Activated naive CD8-positive, alpha-beta T cell treated with anti-CD3 and anti-CD28 coated beads, Interleukin-2, amount 10 ng/mL, durations not matched to agents 7 days and 5 days (primary cell): ENCODE results near the gene TMEM203. TPM values are rescaled to one million over a fixed set of nuclear protein-coding genes. Genes with fewer than 3 reads are reported as not detected.
"Not testable (repeated sequence)": the region's sequence is repeated elsewhere in the genome, so short reads cannot be mapped to it uniquely, and the experiment has no call there.

ENCODE experiments used
- ATAC-seq: fragments of 150-1000 bp; cut with Tn5 transposase; one replicate; pipeline ENCODE4 v1.10.0; 2021; ENCODE audit warnings: low read depth, moderate library complexity
- POLR2A ChIA-PET: fragments of 350-600 bp; sonication (Branson Sonifier 250); formaldehyde crosslinking; loops from one replicate; lab custom pipeline; 2021; ENCODE audit warnings: antibody characterized with exemption; lab: Charles Lee
- DNase-seq: peaks from one replicate; pipeline ENCODE4 v3.0.0; 2021
- H3K27ac Mint-ChIP-seq: one replicate; pipeline ENCODE4 v1.8.0; 2022; ENCODE audit warnings: mild to moderate bottlenecking, mixed read lengths
- H3K27me3 Mint-ChIP-seq: one replicate; pipeline ENCODE4 v1.8.0; 2022; ENCODE audit warnings: mild to moderate bottlenecking, moderate library complexity, mixed read lengths
- H3K36me3 Mint-ChIP-seq: one replicate; pipeline ENCODE4 v1.8.0; 2021; ENCODE audit warnings: mild to moderate bottlenecking, mixed read lengths
- H3K4me1 Mint-ChIP-seq: one replicate; pipeline ENCODE4 v1.8.0; 2021; ENCODE audit warnings: mixed read lengths
- H3K4me3 Mint-ChIP-seq: one replicate; pipeline ENCODE4 v1.8.0; 2022; ENCODE audit warnings: mild to moderate bottlenecking, moderate library complexity, mixed read lengths
- H3K9me3 Mint-ChIP-seq: one replicate; pipeline ENCODE4 v1.8.0; 2021; ENCODE audit warnings: mixed read lengths
- total RNA-seq, 2 experiments: library from RNA; stranded (reverse); gene quantifications; one replicate each; pipeline ENCODE4 v1.2.3, GENCODE V29; 2021

The TMEM203 gene
- total RNA-seq, 2 experiments from 2014 or later: 37.4 to 39.4 TPM

DNA sequence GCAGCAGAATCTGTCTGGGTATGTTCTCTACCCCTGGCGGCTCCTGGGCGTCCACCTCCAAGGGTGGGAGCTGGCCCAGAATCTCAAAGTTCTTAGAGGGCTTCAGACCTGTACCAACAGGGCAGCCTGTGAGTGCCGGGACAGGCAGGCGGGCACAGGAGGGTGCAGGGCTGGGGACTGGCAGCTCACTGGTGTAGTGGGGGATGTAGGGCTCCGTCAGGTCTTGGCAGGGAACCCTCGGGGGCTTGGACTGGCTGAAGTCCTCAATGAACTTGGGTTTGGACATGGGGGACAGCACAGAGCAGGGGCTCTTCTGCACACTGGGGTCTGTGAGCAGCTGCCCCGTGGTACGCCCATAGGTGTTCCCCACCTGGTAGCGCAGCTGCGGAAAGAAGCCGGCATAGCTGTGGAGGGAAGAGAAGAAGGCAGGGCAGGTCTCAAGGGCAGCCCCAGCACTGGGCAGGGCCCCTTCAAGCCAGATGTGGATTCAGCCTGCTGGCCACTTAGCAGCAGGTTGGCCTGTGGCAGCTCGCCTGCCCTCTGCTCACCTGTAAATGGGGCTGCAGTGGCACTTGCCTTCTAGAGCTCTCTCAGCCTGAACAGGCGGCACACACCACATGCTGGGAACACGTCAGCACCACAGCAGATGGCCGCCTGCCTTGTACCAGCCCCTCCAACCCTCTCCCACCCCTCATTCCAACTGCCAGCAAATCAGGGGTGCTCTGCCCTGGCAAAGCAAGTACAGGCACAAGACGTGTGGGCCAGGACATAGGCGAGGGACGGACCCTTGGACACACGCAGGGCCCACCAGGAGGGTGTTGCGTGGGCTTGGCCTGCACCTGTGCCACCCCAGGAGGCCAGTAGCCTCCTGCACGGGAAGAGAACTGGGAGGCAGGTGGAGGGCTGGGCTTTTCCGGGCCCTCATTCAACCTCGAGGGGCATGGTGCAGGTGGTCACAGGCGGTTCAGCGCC is 40.3 kb upstream of the TMEM203 start:
- peak; percentile 36 for DNase-seq
- Mint-ChIP-seq H3K4me1 (peaks cover 16% of the 10 kb centered on the region), H3K27me3 (no peaks in the 10 kb centered on the region), H3K27ac (no peak overlapping the region), H3K9me3 (no peaks in the 10 kb centered on the region), H3K4me3 (no peak overlapping the region), H3K36me3 (peaks cover 20% of the 10 kb centered on the region)
- no peak for ATAC-seq
- POLR2A ChIA-PET: interaction anchor here (6.7 kb wide), 1 partner anchor 9 kb away, joined by 171 read pairs; the partner anchor contains the start of genes NELFB and STPG3

DNA sequence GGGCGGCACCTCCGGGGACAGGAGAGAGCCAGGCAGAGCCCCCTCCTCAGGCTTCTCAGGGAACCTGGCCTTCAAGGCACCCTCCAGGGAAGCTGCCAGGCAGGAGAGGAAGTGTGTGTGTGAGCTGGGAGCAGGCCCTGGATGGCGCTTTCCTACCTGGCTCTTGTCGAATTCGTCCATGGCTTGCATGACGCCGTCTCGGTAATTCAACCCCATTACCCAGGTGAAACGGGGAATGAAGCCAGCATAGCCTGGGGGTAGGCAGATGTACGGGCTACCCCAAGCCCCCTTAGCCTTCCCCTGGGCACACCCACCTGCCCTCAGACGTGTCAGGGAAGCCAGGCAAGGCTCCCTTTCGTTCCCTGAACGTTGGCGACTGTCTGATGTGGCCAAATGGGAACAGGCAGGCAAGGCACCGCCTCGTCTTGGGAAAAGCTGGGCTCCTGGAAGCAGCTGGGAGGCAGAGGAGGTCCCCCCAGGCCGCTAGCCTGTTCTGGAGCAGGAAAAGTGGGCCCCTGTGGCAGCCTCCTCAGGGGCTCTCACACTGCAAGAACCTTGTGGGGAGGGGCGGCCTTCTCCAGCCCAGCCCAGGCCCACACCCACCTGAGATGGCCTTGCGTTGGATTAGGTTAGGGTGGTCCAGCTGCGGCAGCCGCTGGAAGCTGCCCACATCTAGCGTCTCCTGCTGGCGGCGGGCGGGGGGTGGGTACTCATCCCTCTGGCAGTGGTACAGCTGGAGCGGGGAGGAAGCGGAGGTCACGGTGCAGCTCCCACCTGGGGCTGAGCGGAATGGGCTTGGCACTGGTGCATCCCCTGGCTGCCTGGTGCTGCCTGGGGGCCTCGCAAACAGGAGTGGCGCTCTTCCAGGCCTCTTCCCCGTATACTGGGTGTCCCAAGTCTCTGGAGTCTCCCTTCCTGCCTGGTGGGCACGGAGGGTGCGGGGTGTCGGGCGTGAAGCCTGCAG is 39.3 kb upstream of the TMEM203 start:
- H3K36me3 Mint-ChIP-seq: peaks cover 20% of the 10 kb centered on the region

DNA sequence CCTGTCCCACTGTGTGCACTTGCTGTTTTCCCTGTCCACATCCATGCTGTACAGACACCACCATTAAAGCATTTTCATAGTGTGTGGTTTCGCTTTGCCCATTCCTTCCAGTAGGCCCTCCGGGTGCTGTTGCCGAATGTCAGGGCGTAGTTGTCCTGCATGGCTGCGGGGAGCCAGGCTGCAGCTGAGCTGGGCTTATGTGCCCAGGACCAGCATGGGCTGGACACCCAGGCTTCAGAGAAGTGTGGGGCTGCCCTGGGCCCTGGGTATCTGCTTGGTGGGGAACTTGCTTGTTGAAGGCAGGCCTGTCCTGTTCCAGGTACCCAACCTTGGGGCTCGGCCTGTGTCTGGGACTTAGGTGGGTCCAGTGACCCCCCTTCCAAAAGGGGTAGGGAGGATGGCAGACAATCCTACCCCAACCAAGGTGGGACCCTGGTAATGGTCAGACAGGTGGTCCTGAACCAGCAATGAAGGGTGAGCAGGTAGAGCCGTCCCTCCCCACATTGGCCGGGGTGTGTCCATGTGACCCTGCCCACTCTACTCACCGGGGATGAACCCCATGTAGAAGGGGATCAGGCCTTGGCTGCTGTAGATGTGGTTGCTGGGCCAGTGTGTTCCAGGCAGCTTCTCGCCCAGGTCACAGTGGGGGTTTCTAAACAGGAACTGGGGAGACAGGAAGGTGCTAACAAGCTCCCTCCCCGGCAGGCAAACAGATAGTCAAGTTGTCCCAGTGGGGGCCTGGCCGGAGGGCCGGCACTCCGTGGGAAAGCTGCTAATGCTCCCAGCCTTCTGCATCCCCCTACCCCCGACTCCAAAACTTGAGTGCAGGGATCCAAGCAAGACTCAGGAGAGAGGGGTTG is 38.4 kb upstream of the TMEM203 start:
- H3K36me3 Mint-ChIP-seq: peaks cover 20% of the 10 kb centered on the region
- H3K4me1 Mint-ChIP-seq: peaks cover 21% of the 10 kb centered on the region
- DNase-seq (no peak), ATAC-seq (no peak)
- peak overlapping the region; percentile 54 for H3K27ac Mint-ChIP-seq
- no peaks in the 10 kb centered on the region for H3K27me3 Mint-ChIP-seq
- POLR2A ChIA-PET: interaction anchor here (1.7 to 6.7 kb wide), 2 partner anchors 10 to 174 kb away, joined by 5 to 171 read pairs; partner anchors contain the start of genes NELFB, SAPCD2 and STPG3
- no peak overlapping the region for H3K4me3 Mint-ChIP-seq
- H3K9me3 Mint-ChIP-seq: no peaks in the 10 kb centered on the region

More for the DNA sequence above, 39.3 kb upstream of the TMEM203 start:
- DNase-seq (no peak), ATAC-seq (no peak)
- H3K27me3 Mint-ChIP-seq: no peaks in the 10 kb centered on the region
- no peaks in the 10 kb centered on the region for H3K9me3 Mint-ChIP-seq
- POLR2A ChIA-PET: interaction anchor here (6.7 kb wide), 1 partner anchor 10 kb away, joined by 171 read pairs; the partner anchor contains the start of genes NELFB and STPG3
- peaks cover 18% of the 10 kb centered on the region for H3K4me1 Mint-ChIP-seq
- no peak overlapping the region for H3K4me3 Mint-ChIP-seq
- H3K27ac Mint-ChIP-seq: peak overlapping the region; percentile 54

DNA sequence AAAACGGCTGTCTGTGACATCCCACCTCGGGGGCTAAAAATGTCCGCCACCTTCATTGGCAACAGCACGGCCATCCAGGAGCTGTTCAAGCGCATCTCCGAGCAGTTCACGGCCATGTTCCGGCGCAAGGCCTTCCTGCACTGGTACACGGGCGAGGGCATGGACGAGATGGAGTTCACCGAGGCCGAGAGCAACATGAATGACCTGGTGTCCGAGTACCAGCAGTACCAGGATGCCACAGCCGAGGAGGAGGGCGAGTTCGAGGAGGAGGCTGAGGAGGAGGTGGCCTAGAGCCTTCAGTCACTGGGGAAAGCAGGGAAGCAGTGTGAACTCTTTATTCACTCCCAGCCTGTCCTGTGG is 37.8 kb upstream of the TMEM203 start:
- Mint-ChIP-seq H3K4me1 (peaks cover 23% of the 10 kb centered on the region), H3K36me3 (peaks cover 20% of the 10 kb centered on the region)
- not testable (repeated sequence) for H3K4me3 Mint-ChIP-seq, DNase-seq, H3K9me3 Mint-ChIP-seq, H3K27me3 Mint-ChIP-seq, H3K27ac Mint-ChIP-seq, ATAC-seq
- POLR2A ChIA-PET: interaction anchor here (0.9 to 6.7 kb wide), 4 partner anchors 11 to 173 kb away, joined by 3 to 171 read pairs (median 4); partner anchors contain the start of genes NELFB, RNF208, SAPCD2 and STPG3

DNA sequence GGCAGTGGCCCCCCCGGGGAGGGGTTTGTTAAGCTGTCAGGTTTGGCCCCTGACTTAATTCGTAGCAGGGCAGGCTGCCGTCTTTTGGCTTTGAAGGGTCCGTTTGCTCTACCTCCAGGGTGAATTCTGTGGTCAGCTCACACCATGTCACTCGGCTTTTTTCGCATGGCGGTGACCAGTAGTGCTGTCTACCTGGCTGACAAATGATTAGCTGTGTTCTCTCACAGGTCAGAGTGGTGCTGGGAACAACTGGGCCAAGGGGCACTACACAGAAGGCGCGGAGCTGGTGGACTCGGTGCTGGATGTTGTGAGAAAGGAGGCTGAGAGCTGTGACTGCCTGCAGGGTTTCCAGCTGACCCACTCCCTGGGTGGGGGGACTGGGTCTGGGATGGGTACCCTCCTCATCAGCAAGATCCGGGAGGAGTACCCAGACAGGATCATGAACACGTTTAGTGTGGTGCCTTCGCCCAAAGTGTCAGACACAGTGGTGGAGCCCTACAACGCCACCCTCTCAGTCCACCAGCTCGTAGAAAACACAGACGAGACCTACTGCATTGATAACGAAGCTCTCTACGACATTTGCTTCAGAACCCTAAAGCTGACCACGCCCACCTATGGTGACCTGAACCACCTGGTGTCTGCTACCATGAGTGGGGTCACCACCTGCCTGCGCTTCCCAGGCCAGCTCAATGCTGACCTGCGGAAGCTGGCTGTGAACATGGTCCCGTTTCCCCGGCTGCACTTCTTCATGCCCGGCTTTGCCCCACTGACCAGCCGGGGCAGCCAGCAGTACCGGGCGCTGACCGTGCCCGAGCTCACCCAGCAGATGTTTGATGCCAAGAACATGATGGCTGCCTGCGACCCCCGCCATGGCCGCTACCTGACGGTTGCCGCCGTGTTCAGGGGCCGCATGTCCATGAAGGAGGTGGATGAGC is 37.1 kb upstream of the TMEM203 start:
- peaks cover 24% of the 10 kb centered on the region for H3K4me1 Mint-ChIP-seq
- peak overlapping the region; percentile 80 for H3K27ac Mint-ChIP-seq
- peaks cover 20% of the 10 kb centered on the region for H3K36me3 Mint-ChIP-seq
- H3K4me3 Mint-ChIP-seq: peak overlapping the region; percentile 86
- no peaks in the 10 kb centered on the region for H3K27me3 Mint-ChIP-seq
- ATAC-seq: no peak
- POLR2A ChIA-PET: interaction anchor here (0.7 to 6.7 kb wide), 11 partner anchors 9 to 172 kb away, joined by 3 to 171 read pairs (median 4); partner anchors contain the start of genes CYSRT1, NELFB, RNF208 and SAPCD2
- H3K9me3 Mint-ChIP-seq: no peaks in the 10 kb centered on the region
- DNase-seq: no peak

DNA sequence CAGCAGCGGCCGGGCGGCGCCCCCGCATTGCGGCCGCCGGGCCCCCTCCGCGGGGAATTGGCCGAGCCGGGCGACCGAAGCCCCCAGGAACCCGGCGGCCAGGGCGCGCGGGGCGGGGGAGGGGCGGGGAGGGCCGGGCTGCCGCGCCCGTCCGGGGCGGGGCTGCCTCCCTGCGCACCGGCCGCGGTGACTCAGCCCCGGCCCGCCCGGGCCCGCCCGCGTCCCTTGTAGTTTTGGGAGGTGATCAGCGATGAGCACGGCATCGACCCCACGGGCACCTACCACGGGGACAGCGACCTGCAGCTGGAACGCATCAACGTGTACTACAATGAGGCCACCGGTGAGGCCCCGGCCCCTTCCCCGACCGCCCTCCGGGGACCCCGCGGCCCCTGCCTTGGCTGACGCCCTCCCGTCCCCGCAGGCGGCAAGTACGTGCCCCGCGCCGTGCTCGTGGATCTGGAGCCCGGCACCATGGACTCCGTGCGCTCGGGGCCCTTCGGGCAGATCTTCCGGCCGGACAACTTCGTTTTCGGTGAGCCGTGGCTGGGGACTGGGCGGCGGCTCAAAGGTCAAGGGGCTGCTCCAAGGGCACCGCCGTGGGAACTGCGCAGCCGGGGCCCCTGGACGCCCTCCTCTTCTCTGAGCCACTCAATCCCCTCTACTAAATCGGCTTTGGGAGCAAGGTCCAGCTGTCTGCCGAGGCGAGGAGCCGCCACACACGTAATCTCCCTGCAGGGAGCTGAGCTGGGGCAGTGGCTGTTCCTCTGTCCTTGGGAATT is 36.2 kb upstream of the TMEM203 start:
- POLR2A ChIA-PET: interaction anchor here (0.7 to 6.7 kb wide), 32 partner anchors 11 to 363 kb away, joined by 3 to 171 read pairs (median 6); partner anchors contain the start of genes ANAPC2, ARRDC1, CYSRT1 and DPP7
- Mint-ChIP-seq H3K27me3 (no peaks in the 10 kb centered on the region), H3K36me3 (peaks cover 20% of the 10 kb centered on the region), H3K27ac (peak overlapping the region; percentile 80), H3K4me1 (peaks cover 24% of the 10 kb centered on the region), H3K9me3 (no peaks in the 10 kb centered on the region), H3K4me3 (peak overlapping the region; percentile 86)
- DNase-seq (peak; percentile 79), ATAC-seq (peak; percentile 13)

DNA sequence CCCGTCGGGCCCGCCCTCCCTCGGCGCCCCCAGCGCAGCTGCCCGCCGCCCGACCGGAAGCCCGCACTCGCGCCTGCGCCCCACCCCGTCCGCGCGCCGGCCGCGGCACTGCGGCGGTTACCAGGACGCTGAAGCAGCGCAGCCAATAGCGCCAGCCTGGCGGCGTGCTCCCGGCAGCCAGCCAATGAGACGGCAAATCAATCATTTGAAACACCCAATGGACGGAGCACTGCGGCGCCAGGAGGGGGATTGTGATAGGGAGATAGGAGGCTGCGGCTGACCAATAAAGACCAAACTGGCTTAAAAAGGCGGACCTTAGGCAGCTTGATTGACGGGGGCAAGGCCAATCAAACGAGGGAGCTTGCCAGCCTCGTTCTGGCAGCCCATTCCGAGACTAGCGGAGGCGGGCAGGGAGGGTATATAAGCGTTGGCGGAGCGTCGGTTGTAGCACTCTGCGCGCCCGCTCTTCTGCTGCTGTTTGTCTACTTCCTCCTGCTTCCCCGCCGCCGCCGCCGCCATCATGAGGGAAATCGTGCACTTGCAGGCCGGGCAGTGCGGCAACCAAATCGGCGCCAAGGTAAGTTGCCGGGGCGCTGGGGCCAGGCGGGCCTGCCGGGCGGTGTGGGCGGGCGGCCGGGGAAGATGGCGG is 35.5 kb upstream of the TMEM203 start, which contains the start of gene TUBB4B:
Gene TUBB4B (plus strand): TSS at position 447 of the 649 bp plus-strand sequence. CDS start 74 bp downstream, at position 521.
- POLR2A ChIA-PET: interaction anchor here (0.6 to 6.7 kb wide), 50 partner anchors 8 to 450 kb away, joined by 3 to 171 read pairs (median 5); partner anchors contain the start of genes ANAPC2, ARRDC1, CYSRT1 and DPP7
- peaks cover 24% of the 10 kb centered on the region for H3K4me1 Mint-ChIP-seq

DNA sequence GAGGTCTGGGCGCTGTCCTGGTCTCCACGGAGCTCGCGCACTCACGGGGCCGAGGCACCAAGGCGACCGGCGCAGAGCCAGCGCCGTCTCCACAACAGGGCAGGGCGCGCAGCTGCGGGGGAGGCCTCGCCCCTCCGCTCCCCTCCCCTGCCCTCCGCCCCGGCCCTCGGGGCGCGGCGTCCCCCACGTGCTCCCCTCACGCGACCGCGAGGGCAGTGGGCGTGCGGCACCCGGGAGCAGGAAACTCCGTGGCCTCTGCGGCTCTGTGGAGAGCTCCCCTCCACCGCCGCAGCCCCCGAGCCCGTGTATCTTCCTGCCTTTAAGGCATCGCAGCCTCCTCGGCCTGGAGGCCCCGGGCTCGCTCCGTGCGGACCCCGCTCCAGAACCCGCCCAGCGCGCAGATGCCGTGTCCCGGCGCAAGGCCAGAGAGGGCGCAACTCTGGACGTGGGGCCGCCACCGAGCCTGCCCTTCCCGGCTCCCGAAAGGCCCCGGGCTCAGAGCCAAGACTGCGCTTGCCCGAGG is 34.9 kb upstream of the TMEM203 start:
- no peaks in the 10 kb centered on the region for H3K27me3 Mint-ChIP-seq
- DNase-seq (no peak), ATAC-seq (peak; percentile 21)
- peaks cover 24% of the 10 kb centered on the region for H3K4me1 Mint-ChIP-seq
- H3K36me3 Mint-ChIP-seq: peaks cover 20% of the 10 kb centered on the region
- peak overlapping the region; percentile 34 for H3K27ac Mint-ChIP-seq
- POLR2A ChIA-PET: interaction anchor here (0.6 to 6.7 kb wide), 52 partner anchors 9 to 450 kb away, joined by 3 to 171 read pairs (median 5); partner anchors contain the start of genes ANAPC2, ARRDC1, CYSRT1 and DPP7
- no peaks in the 10 kb centered on the region for H3K9me3 Mint-ChIP-seq
- H3K4me3 Mint-ChIP-seq: peak overlapping the region; percentile 78

More for the DNA sequence above, 35.5 kb upstream of the TMEM203 start, which contains the start of gene TUBB4B:
- Mint-ChIP-seq H3K9me3 (no peaks in the 10 kb centered on the region), H3K27ac (peak within 1 kb of the TSS; percentile 93), H3K36me3 (peaks cover 20% of the 10 kb centered on the region), H3K4me3 (peak within 1 kb of the TSS; percentile 90), H3K27me3 (no peaks in the 10 kb centered on the region)
- ATAC-seq: peak; percentile 83
- DNase-seq: peak; percentile 99

DNA sequence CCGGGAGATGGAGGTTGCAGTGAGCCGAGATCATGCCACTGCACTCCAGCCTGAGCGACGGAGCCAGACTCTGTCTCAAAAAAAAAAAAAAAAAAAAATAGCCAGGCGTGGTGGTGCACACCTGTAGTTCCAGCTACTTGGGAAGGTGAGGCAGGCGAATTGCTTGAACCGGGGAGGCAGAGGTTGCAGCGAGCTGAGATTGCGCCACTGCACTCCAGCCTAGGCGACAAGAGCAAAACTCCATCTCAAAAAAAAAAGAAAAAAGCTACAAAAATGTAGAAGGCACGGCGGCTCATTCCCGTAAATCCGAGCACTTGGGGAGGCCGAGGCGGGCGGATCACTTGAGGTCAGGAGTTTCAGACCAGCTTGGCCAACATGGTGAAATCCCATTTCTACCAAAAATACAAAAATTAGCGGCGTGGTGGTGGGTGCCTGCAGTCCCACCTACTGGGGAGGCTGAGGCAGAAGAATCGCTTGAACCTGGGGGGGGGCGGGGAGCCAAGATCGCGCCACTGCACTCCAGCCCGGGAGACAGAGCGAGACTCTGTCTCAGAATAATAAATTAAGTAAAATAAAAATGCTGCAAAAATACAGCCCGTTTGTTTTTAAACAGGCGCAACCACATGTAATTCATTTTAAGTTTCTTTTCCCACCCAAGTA is 34.2 kb upstream of the TMEM203 start:
- peaks cover 24% of the 10 kb centered on the region for H3K4me1 Mint-ChIP-seq
- peak overlapping the region; percentile 78 for H3K4me3 Mint-ChIP-seq
- H3K27me3 Mint-ChIP-seq, H3K9me3 Mint-ChIP-seq, ATAC-seq, DNase-seq: not testable (repeated sequence)
- H3K36me3 Mint-ChIP-seq: peaks cover 20% of the 10 kb centered on the region
- H3K27ac Mint-ChIP-seq: peak overlapping the region; percentile 34
- POLR2A ChIA-PET: interaction anchor here (0.6 to 6.7 kb wide), 26 partner anchors 9 to 379 kb away, joined by 3 to 171 read pairs (median 10); partner anchors contain the start of genes ANAPC2, CYSRT1, DPP7 and MAN1B1
